ENCODE measurements around the gene NPIPB5.
"Not testable (repeated sequence)": the region's sequence is repeated elsewhere in the genome, so short reads cannot be mapped to it uniquely, and the experiment has no call there.

NPIPB5 gene

DNA sequence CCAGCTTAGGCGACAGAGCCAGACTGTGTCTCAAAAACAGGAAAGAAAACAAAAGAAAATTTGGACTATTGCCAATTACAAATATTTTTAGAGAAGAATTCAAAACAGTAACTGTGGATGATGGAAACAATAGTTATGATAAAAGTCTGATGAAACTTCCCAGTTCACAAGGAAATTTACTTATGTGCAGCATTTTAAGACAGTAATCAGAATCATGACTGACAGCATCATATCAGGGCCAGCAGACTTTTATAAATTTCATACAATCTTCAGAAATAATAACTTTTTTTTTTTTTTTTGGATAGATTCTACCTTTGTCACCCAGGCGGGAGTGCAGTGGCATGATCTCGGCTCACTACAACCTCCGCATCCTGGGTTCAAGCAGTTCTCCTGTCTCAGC lies at the start of gene NPIPB5:
Gene NPIPB5, plus strand, starts transcription at position 301 of the 400 bp plus-strand sequence. CDS start 2,911 bp downstream, outside the sequence.
- not testable (repeated sequence) for DNase-seq

DNA sequence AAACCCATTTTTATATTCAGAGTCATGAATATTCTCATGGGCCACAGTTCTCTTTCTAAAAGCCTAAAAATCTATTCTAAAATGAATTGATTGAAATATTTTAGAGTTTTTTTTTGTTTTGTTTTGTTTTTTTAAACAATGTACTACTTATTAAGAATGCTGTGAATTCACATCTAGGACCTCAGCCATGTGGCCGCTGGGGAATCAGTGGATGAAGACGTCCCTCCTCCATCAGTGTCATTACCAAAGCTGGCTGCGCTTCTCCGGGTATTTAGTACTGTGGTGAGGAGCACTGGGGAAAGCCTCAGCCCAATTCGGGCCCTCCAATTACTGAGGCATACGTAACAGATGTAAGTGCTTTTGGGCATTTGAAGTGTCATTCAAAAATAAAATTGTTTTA lies 41.8 kb upstream of the NPIPB5 start:
- DNase-seq: not testable (repeated sequence)

DNA sequence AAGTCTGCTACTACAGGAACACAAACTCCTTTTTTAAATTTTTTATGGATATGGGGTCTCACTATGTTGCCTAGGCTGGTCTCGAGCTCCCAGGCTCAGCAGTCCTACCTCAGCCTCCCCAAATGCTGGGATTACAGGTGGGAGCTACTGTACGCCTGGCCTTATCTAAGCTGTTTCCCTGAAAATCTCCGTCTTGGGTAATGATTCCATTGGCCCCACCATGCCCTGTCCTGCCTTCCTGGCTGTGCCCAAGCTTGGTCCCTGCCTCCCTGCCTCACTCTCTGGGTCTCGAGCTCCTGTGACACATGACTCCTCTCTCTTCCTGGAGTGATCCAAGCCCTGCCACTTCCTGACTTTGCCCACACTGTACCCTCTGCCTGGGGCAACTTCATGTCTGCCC lies 27.3 kb downstream of the NPIPB5 start:
- DNase-seq: peak; percentile 57

DNA sequence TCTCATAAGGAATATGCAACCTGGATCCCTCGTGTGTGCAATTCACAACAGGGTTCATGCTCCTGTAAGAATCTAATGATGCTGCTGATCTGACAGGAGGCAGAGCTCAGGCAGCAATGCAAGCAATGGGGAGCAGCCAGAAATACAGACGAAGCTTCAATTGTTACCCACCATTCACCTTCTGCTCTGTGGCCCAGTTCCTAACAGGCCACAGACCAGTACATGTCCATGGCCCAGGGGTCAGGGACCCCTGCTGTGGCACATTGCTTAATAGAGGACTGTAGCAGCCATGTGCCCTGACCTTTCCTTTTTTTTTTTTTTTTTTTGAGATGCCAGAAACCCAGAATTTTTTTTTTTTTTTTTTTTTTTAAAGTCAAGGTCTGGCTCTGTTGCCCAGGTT lies 34.1 kb downstream of the NPIPB5 start:
- not testable (repeated sequence) for DNase-seq

DNA sequence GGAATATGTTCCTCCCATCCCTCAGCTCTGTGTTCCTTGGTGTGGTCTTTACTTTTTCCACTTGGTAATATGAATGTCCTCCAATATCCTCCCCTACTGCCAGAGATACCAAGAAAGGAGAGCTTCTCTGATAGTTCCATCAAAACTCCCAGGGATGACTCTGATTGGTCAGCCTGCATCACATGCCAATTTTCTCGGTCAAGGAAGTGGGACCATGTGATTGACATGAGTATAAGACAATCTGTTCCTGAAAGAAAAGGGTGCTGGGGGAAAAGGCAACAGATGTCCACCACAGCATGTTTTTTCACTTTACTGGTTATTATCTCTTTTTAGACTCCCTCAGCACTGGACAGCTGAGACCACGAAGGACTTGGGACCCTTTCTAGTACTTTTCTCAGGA lies 35.9 kb downstream of the NPIPB5 start:
- DNase-seq: not testable (repeated sequence)

DNA sequence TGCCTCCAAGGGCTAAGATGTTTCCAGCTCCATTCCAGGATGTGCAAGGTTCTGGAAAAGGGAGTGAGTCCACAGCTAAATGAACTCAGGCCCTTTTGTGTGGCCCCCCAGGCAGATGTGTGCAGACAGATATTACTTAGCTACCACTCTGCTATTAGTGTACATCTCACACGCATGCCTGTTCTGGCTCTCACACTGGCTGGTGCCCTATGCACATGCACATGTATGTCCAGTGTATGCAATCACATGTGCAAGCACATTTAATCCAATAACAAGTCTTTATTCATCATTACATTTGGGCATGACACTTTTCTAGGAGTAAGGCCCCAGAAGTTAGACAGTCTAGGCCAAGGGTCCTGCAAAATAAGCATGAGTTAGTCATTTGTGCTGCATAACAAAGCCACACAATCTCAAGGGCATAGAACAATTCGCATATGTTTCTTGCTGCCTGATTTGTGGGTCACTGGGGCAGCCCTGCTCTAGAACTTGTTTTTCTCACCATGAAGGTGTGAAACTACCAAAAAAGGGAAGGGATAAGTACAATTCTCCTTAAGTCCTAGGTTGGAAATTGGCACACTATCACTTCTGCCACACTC lies 36.6 kb downstream of the NPIPB5 start:
- not testable (repeated sequence) for DNase-seq

DNA sequence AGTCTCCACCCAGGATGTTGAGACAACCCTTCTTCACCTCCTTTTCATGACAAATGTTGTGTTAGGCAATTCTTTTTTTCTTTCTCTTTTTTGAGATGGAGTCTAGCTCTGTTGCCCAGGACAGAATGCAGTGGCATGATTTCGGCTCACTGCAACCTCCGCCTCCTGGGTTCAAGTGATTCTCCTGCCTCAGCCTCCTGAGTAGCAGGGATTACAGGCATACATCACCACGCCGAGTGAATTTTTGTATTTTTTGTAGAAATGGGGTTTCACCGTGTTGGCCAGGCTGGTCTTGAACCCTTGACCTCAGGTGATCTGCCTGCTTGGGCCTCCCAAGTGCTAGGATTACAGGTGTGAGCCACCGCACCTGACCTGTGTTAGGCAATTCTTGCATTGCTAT lies 39.2 kb downstream of the NPIPB5 start:
- DNase-seq: not testable (repeated sequence)

DNA sequence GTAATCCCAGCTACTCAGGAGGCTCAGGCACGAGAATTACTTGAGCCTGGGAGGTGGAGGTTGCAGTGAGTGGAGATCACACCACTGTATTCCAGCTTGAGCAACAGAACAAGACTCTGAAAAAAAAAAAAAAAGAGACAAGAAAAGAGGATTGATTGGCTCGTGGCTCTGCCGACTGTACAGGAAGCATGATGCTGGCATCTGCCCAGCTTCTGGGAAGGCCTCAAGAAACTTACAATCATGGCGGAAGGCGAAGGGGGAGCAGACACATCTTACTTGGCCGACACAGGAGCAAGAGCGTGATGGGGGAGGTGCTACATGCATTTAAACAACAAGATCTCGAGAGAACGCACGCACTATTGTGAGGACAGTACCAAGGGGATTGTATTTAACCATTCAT lies 40.5 kb downstream of the NPIPB5 start:
- DNase-seq: not testable (repeated sequence)

DNA sequence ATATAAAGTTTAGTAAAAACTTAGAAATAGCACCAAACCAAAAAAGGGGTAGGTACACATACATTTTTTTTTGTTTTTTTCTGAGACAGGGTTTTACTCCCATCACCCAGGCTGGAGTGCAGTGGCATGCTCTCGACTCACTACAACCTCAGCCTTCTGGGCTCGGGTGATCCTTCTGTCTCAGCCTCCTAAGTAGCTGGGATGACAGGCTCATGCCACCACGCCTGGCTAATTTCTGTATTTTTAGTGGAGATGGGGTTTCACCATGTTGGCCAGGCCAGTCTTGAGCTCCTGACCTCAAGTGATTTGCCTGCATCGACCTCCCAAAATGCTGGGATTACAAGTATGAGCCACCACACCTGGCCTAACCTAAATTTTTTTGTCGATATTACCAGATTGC lies 41.0 kb downstream of the NPIPB5 start:
- not testable (repeated sequence) for DNase-seq

DNA sequence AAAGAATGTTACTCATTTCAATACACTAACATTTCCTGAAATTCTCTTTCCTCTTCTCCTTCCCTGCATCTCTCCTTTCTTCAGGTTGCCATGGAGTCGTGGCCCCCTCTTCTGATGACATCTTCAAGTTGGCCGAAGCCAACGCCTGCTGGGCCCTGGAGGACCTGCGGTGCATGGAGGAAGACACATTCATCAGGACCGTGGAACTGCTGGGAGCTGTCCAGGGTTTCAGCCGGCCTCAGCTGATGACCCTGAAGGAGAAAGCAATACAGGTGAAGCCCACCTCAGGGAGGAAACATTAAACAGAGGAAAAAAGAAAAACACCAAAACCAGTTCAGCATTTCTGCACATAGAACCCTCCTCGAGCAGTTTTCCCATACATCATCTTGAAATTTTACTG lies 46.1 kb downstream of the NPIPB5 start:
- DNase-seq: not testable (repeated sequence)

Data from activated CD8-positive, alpha-beta memory T cell treated with anti-CD3 and anti-CD28 coated beads for 24 hours (primary cell).